IPS DF 19.7 (cell line): Measurements from ENCODE around the gene KIF16B.
"Not testable (repeated sequence)": the region's sequence is repeated elsewhere in the genome, so short reads cannot be mapped to it uniquely, and the experiment has no call there.

ENCODE experiments used
- DNase-seq: peaks from one replicate; pipeline ENCODE4 v3.0.0-alpha.2; 2013; ENCODE audit warnings: low read depth, low spot score

The KIF16B gene

GRCh38 chr20:16258766-16259165, 314.5 kb downstream of the KIF16B start:
- DNase-seq = no peak

- no peak for DNase-seq
Observed at GRCh38 chr20:16257813-16258430, 315.3 kb downstream of the KIF16B start.

- no peak for DNase-seq
Observed at GRCh38 chr20:16257021-16257420, 316.2 kb downstream of the KIF16B start.

- no peak for DNase-seq
Observed at GRCh38 chr20:16246870-16247269, 326.4 kb downstream of the KIF16B start.

GRCh38 chr20:16246291-16246690, 327.0 kb downstream of the KIF16B start:
- no peak for DNase-seq

GRCh38 chr20:16245879-16246278, 327.4 kb downstream of the KIF16B start:
- DNase-seq = no peak

- no peak for DNase-seq
Observed at GRCh38 chr20:16244892-16245291, 328.4 kb downstream of the KIF16B start.

GRCh38 chr20:16243470-16243869, 329.8 kb downstream of the KIF16B start:
- DNase-seq = no peak

- no peak for DNase-seq
Observed at GRCh38 chr20:16241911-16242310, 331.3 kb downstream of the KIF16B start.

GRCh38 chr20:16240355-16240754, 332.9 kb downstream of the KIF16B start:
- DNase-seq = no peak

- DNase-seq = no peak
Observed at GRCh38 chr20:16236589-16237241, 336.5 kb downstream of the KIF16B start.

GRCh38 chr20:16230402-16230801, 342.8 kb downstream of the KIF16B start:
- no peak for DNase-seq

- DNase-seq = no peak
Observed at GRCh38 chr20:16229813-16230212, 343.4 kb downstream of the KIF16B start.

GRCh38 chr20:16228722-16229121, 344.5 kb downstream of the KIF16B start:
- no peak for DNase-seq

GRCh38 chr20:16226961-16227360, 346.3 kb downstream of the KIF16B start:
- not testable (repeated sequence) for DNase-seq

- no peak for DNase-seq
Observed at GRCh38 chr20:16224836-16225235, 348.4 kb downstream of the KIF16B start.

- DNase-seq = no peak
Observed at GRCh38 chr20:16222859-16223411, 350.3 kb downstream of the KIF16B start.
